ENCODE results near the gene FOXD4L4.
"Not testable (repeated sequence)": the region's sequence is repeated elsewhere in the genome, so short reads cannot be mapped to it uniquely, and the experiment has no call there.

DNA sequence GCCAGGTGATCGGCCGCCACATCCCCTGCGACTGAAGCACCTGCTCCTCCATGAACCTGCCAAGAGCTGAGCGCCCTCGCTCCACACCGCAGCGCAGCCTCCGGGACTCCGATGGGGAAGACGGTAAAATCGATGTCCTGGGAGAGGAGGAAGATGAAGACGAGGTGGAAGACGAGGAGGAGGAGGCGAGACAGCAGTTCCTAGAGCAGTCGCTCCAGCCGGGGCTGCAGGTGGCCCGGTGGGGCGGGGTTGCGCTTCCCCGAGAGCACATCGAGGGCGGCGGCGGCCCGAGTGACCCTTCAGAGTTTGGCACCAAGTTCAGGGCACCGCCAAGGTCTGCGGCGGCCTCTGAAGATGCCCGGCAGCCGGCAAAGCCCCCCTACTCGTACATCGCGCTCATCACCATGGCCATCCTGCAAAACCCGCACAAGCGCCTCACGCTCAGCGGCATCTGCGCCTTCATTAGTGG lies at the start of gene FOXD4L4:
- not testable (repeated sequence) for TF ChIP-seq POLR2A (IDR thresholded peaks at IDR 0.05; ENCODE audit: low read length); GATA1 (IDR thresholded peaks at IDR 0.05; ENCODE audit: low read depth, low read length)
